ENCODE data around the gene ZNF524. TPM values are rescaled to one million over a fixed set of nuclear protein-coding genes. Genes with fewer than 3 reads are reported as not detected.

ZNF524 gene
- total RNA-seq, 4 donors from 2014 or later, result 20.3 to 33.5 (median 26.4) TPM

DNA sequence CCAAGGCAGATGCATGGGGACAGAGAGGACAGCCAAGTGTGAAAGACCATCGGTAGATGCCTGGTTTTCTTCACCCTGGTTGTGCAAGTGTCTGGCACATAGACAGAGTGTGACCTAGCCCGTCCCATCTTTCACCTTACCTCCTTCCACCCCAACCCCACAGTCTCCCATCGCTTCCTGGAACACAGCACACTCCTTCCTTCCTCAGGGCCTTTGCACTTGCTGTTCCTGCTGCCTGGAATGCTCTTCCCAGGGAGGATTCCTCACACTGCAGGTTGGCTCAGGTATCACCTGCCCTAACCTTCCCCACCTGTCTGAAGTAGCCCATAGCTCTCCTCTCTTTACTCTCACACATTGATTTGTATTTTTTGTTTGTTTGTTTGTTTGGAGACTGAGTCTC is 3.8 kb upstream of the ZNF524 start:
- Histone ChIP-seq H3K4me1 (peaks cover 0 to 17% (median 5%) of the 10 kb centered on the region in 3 donors), H3K27ac (no peak overlapping the region), H3K36me3 (peaks cover 0 to 51% of the 10 kb centered on the region in 2 donors), H3K4me3 (no peak overlapping the region), H3K9me3 (no peaks in the 10 kb centered on the region), H3K27me3 (no peaks in the 10 kb centered on the region)
- WGBS, 2 donors (ENCODE audit: low coverage in 1 of 2), result 93% methylated on average over 3 of the region's 3 CpGs; no CpG with 5 or more reads in 1 of the 2 donors
- no peak for ATAC-seq
- TF ChIP-seq EP300 (IDR thresholded peaks at IDR 0.05), result no peak
- TF ChIP-seq CTCF (IDR thresholded peaks at IDR 0.05), result no peak
- no peak for TF ChIP-seq POLR2AphosphoS5 (IDR thresholded peaks at IDR 0.05)
- no peak for TF ChIP-seq POLR2A (IDR thresholded peaks at IDR 0.05)

- Histone ChIP-seq H3K27ac (no peak overlapping the region), H3K9me3 (no peaks in the 10 kb centered on the region), H3K27me3 (no peaks in the 10 kb centered on the region), H3K36me3 (peaks cover 0 to 48% of the 10 kb centered on the region in 2 donors), H3K4me3 (no peak overlapping the region), H3K4me1 (peaks cover 0 to 21% (median 6%) of the 10 kb centered on the region in 3 donors)
- 92 to 98% methylated on average over 2 to 10 of the region's 30 CpGs for WGBS, 2 donors (ENCODE audit: low coverage in 1 of 2)
- ATAC-seq, result no peak
- no peak for TF ChIP-seq CTCF (IDR thresholded peaks at IDR 0.05)
- no peak for TF ChIP-seq POLR2AphosphoS5 (IDR thresholded peaks at IDR 0.05)
Measured at GRCh38 chr19:55597501-55597921, 2.6 kb upstream of the ZNF524 start.

DNA sequence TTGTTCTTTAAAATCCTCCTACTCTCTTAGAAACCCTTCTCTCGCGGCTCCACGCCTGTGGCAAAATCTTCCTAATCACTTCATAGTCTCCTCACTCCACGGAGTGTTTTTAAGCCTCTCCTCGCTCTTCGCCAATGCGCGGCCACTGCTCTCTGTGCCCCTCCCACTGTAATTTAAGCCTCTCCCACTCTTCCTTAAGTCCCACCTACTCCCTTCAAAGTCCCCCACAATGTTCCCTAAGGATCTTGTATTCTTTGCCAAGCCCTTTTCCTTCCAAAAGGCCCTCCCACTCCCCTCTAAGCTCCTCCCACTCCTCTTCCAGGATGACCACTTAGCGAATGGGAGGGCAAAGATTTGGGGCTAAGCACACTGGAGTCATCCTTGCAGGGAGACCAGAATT is 2.1 kb upstream of the ZNF524 start:
- TF ChIP-seq POLR2AphosphoS5 (IDR thresholded peaks at IDR 0.05), result no peak
- TF ChIP-seq EP300 (IDR thresholded peaks at IDR 0.05), result no peak
- TF ChIP-seq POLR2A (IDR thresholded peaks at IDR 0.05), result no peak
- TF ChIP-seq CTCF (IDR thresholded peaks at IDR 0.05), result no peak
- Histone ChIP-seq H3K27me3 (no peaks in the 10 kb centered on the region), H3K9me3 (no peaks in the 10 kb centered on the region), H3K27ac (peak overlapping the region in 3 of 4 donors; percentile 94 to 99 (median 98)), H3K4me1 (peaks cover 0 to 21% (median 6%) of the 10 kb centered on the region in 3 donors), H3K4me3 (no peak overlapping the region), H3K36me3 (peaks cover 0 to 48% of the 10 kb centered on the region in 2 donors)
- ATAC-seq, result no peak
- WGBS, 2 donors (ENCODE audit: low coverage in 1 of 2), result 82 to 83% methylated on average over 7 to 8 of the region's 9 CpGs

DNA sequence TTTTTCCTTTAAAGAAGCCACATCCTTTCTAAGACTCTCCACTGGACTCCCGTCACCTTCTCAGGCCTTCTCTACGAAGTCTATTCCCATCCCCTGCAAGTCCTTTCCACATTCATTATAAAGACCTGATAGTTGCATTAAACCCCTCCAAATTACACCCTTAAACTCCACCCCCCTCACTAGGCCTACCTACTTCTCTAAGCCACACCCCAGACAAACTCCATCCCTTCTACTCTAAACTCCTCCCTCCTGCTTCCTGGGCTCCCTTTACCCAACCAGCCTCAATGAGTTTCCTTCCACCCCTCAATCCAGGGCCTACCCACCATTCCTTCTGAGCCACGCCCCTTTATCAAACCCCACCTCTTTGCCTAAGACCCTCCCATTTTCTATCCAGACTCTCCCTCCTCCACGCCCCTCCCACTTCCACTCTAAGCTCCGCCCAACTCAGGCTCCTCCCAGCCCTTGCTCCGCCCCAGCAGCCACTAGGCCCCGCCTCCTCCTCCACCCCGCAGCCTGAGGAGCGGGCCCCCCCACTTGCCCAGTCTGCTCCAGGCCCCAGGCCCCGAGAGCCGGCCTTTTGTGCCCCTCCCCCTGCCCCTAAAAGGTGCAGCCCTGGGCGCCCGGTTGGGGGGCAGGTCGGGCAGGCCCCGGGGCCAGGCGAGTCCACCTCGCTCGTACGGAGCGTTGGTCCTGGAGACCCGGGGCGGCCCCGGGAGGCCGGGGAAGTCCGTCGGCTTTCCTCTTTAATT is 1.2 kb upstream of the ZNF524 start:
- peaks cover 0 to 42% of the 10 kb centered on the region in 2 donors for H3K36me3 ChIP-seq
- peak; percentile 77 for ATAC-seq
- peaks cover 0 to 23% (median 6%) of the 10 kb centered on the region in 3 donors for H3K4me1 ChIP-seq
- WGBS, 2 donors (ENCODE audit: low coverage in 1 of 2), result 7 to 13% methylated on average over 8 to 14 of the region's 26 CpGs
- peak overlapping the region; percentile 93 to 99 (median 96) for H3K27ac ChIP-seq
- no peaks in the 10 kb centered on the region for H3K9me3 ChIP-seq
- peak overlapping the region; percentile 49 to 70 for H3K4me3 ChIP-seq
- H3K27me3 ChIP-seq, result no peaks in the 10 kb centered on the region
- TF ChIP-seq POLR2A (IDR thresholded peaks at IDR 0.05), result peak in 1 of 2 donors; percentile 42
- TF ChIP-seq EP300 (IDR thresholded peaks at IDR 0.05), result no peak
- TF ChIP-seq POLR2AphosphoS5 (IDR thresholded peaks at IDR 0.05), result no peak
- TF ChIP-seq CTCF (IDR thresholded peaks at IDR 0.05), result no peak

DNA sequence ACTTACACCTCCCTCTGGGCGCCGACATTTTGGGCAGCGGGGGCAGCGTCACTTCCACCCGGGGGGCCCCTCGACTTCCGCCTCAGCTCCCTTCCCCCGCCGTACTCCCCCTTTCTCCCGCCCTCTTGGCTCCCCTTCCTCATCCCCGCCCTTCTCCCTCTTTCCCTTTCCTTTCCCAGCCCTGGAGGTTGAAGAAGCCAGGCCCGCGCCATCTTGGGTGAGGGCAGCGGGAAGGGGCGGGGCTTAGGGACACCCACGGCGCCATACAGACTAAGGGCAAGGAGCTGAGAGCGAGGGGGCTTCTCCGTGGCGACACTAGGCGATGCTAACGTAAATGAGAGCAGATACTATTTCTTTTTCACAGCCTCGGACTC is 633 bp upstream of the ZNF524 start, which contains the start of gene FIZ1:
TSS of gene FIZ1 (minus strand) at position 50 of the 374 bp plus-strand sequence. CDS start 1,652 bp downstream, outside the sequence.
- TF ChIP-seq POLR2A (IDR thresholded peaks at IDR 0.05) (no peak), POLR2AphosphoS5 (IDR thresholded peaks at IDR 0.05) (peak; percentile 78)

More for the DNA sequence above, 633 bp upstream of the ZNF524 start, which contains the start of gene FIZ1:
- ATAC-seq, result peak; percentile 91
- Histone ChIP-seq H3K27ac (peak within 1 kb of the TSS; percentile 93 to 99 (median 96)), H3K4me1 (peaks cover 0 to 29% (median 7%) of the 10 kb centered on the region in 3 donors), H3K36me3 (peaks cover 0 to 42% of the 10 kb centered on the region in 2 donors), H3K4me3 (peak within 1 kb of the TSS; percentile 49 to 70), H3K27me3 (no peaks in the 10 kb centered on the region), H3K9me3 (no peaks in the 10 kb centered on the region)
- WGBS, 2 donors (ENCODE audit: low coverage in 1 of 2), result 0% methylated on average over 3 to 7 of the region's 23 CpGs
